ENCODE measurements around the gene FBXO40. TPM values are rescaled to one million over a fixed set of nuclear protein-coding genes. Genes with fewer than 3 reads are reported as not detected.

The FBXO40 gene
- total and polyA plus RNA-seq, 10 of the 15 experiments (the other 5 are each of a cell fraction or from before 2014, with no cell fraction given): 0.03 to 0.05 (median 0.04) TPM; not detected in 7

- TF ChIP-seq MLLT1 (IDR thresholded peaks at IDR 0.05) (no peak), ZNF217 (IDR thresholded peaks at IDR 0.05) (no peak), ZNF207 (IDR thresholded peaks at IDR 0.05; ENCODE audit: borderline replicate concordance) (no peak)
Measured at GRCh38 chr3:121621491-121621890, 28.3 kb downstream of the FBXO40 start (continued).

- ChIA-PET CTCF (no interaction called here), POLR2A (no interaction called here)
- H3K27ac ChIP-seq (ENCODE audit: control insufficient read depth, insufficient read depth): no peak overlapping the region
Measured at GRCh38 chr3:121624147-121624899, 31.1 kb downstream of the FBXO40 start.

More at GRCh38 chr3:121624147-121624899, 31.1 kb downstream of the FBXO40 start:
- WGBS (ENCODE audit: insufficient coverage, insufficient replicate concordance, low lambda C conversion rate, missing lambda C conversion rate): 51% methylated on average over 14 of the region's 14 CpGs
- Histone ChIP-seq H3K79me2 (ENCODE audit: control insufficient read depth, insufficient read depth, low read length) (no peaks in the 10 kb centered on the region), H2AFZ (ENCODE audit: control insufficient read depth, low read depth, low read length) (no peak overlapping the region), H3K4me2 (ENCODE audit: control insufficient read depth, insufficient read depth) (no peak overlapping the region), H3K27me3 (replicated peaks in 1 of 2; ENCODE audit: control insufficient read depth in 2 of 2, insufficient read depth in 2 of 2, low read length in 1 of 2) (no peaks in the 10 kb centered on the region), H3K9ac (ENCODE audit: control insufficient read depth, insufficient read depth, low read length) (no peak overlapping the region), H3K4me1 (ENCODE audit: control insufficient read depth, insufficient read depth, low read length) (no peaks in the 10 kb centered on the region), H3K36me3 (ENCODE audit: control insufficient read depth in 2 of 2, insufficient read depth in 2 of 2, low read length in 1 of 2) (no peaks in the 10 kb centered on the region), H4K20me1 (ENCODE audit: control insufficient read depth, insufficient read depth) (no peaks in the 10 kb centered on the region), H3K9me3 (replicated peaks; ENCODE audit: control insufficient read depth, insufficient read depth, low read length) (no peaks in the 10 kb centered on the region), H3K4me3 (no peak overlapping the region)
- FAIRE-seq: no peak
- DNase-seq (ENCODE audit: low read depth, low spot score): no peak
- RAD21 ChIA-PET (ENCODE audit: unreplicated experiment): no interaction called here
- BruUV-seq (replicated peaks): no TSS peak
- TF ChIP-seq MYB (IDR thresholded peaks at IDR 0.05; ENCODE audit: borderline replicate concordance, low read depth, low read length): no peak
- no peak; the same call in 2 of the 3 replicates for ATAC-seq
- in situ Hi-C loops (cut with MboI) (no loop called here), intact Hi-C loops (cut with micrococcal nuclease; ENCODE audit: unreplicated experiment) (no loop called here)
- SMC1A ChIA-PET (ENCODE audit: uncharacterized antibody, unreplicated experiment): no interaction called here
